NT2/D1 (cell line): ENCODE measurements around the gene EXOC7.

Experiments
- SUZ12 ChIP-seq: IDR thresholded peaks from 2 replicates; pipeline ENCODE4 v1.6.1; 2011; ENCODE audit not compliant: insufficient read length, insufficient read depth; ENCODE audit errors: extremely low read depth
- YY1 ChIP-seq: IDR thresholded peaks from 2 replicates; pipeline ENCODE4 v1.6.1; 2011; ENCODE audit not compliant: insufficient read length, insufficient read depth
- ZNF274 ChIP-seq: IDR thresholded peaks from 2 replicates; pipeline ENCODE4 v1.6.1; 2011; ENCODE audit warnings: mild to moderate bottlenecking, low read depth, low read length

DNA sequence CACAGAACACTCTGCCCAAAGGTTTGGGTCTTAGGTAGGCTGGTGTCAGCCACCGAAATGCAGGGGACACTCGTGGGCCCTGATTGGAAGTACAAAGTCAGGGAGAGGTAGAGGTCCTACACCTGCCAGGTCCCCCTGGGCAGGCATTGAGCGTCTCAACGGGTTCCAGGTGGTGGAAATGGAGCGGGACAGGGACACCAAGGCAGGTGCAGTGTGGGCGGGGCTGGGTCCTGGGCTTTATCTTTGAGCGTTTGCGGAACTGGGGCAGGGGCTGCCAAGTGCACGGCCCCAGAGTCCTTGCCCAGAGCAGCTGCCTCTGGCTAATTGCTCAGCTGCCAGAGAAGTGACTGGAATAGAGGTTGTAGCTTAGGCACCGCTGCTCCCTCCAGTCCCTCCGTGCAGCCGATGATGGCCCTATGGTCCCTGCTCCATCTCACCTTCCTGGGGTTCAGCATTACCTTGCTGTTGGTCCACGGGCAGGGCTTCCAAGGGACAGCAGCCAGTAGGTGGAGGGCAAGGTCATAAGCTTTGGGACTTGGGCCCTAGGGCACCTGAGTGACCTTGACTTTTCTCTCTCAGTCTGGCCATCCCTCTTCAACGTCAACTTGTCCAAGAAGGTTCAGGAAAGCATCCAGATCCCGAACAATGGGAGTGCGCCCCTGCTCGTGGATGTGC is 24.6 kb downstream of the EXOC7 start, which contains the start of gene ZACN:
- TF ChIP-seq ZNF274: no peak
- no peak for TF ChIP-seq YY1
- no peak for TF ChIP-seq SUZ12
